ENCODE data around the gene FITM1.

DNA sequence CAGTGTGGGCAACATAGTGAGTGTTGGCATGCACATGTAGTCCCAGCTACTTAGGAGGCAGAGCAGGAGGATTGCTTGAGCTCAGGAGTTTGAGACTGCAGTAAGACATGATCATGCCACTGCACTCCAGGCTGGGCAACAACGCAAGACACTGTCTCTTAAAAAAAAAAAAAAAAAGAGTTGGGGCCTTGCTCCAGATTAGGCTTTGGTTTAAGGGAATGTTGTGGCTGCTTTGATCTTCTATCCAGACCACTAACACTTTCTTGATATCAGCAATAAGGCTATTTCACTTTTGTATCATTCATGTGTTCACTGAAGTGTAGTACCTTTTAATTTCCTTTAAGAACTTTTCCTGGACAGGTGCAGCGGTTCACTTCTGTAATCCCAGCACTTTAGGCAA lies 2.8 kb upstream of the FITM1 start:
- TF ChIP-seq EP300 (IDR thresholded peaks at IDR 0.05) (no peak), CTCF (IDR thresholded peaks at IDR 0.05) (no peak)
